Measurements from ENCODE around the gene SLC46A2. TPM values are rescaled to one million over a fixed set of nuclear protein-coding genes. Genes with fewer than 3 reads are reported as not detected.

Gene SLC46A2
- total RNA-seq, 1 experiment from 2014 or later, result not detected

DNA sequence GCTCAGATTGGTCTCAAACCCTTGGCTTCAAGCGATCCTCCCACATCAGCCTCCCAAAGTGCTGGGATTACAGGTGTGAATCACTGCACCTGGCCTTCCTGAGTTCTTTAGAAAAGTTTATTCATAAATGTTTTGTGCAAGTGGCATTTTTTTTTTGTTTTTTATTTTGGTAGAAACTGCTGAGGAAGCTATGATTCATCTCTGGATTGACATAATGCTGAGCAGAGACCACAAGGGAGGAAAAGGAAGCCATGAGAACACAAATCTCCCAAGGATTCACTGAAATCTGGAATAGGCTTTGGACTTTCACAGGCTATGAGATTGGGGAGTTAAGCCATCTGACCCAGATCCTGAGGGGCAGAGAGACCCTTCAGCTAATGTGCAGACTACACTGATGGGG is 3.4 kb upstream of the SLC46A2 start:
- Histone ChIP-seq H3K27me3 (ENCODE audit: insufficient read depth, low read length) (0 out of 2 replicates have a peak, but pooled peaks cover 3% of the 10 kb centered on the region), H3K4me1 (ENCODE audit: control insufficient read depth in 1 of 2, insufficient read depth in 2 of 2, low read length in 2 of 2) (no peaks in the 10 kb centered on the region), H3K9ac (ENCODE audit: low read length) (no peak overlapping the region), H3K9me2 (ENCODE audit: insufficient read depth) (no peaks in the 10 kb centered on the region), H3K4me3 (replicated peaks in 1 of 2; ENCODE audit: low read depth in 1 of 2, low read length in 2 of 2) (no peak overlapping the region), H3K27ac (ENCODE audit: low read depth, low read length) (no peak overlapping the region), H3K36me3 (ENCODE audit: control insufficient read depth in 1 of 2, insufficient read depth in 2 of 2, low read length in 2 of 2) (no peaks in the 10 kb centered on the region), H3K4me2 (ENCODE audit: low read length) (no peak overlapping the region), H4K20me1 (ENCODE audit: insufficient read depth) (no peaks in the 10 kb centered on the region), H3K9me3 (ENCODE audit: control insufficient read depth in 1 of 2, insufficient read depth in 1 of 2, low read depth in 1 of 2, low read length in 2 of 2) (no peaks in the 10 kb centered on the region), H2AFZ (ENCODE audit: low read depth, low read length, poor library complexity, severe bottlenecking) (no peak overlapping the region), H3K79me2 (ENCODE audit: insufficient read depth, low read length) (no peaks in the 10 kb centered on the region)
- POLR2A ChIA-PET, result no interaction called here
- BruUV-seq (replicated peaks), result no TSS peak
- DNase-seq (ENCODE audit: low read depth, low spot score), result no peak
- ATAC-seq, result no peak
- intact Hi-C loops (cut with micrococcal nuclease), result loop anchor here (10.0 kb wide), 1 partner anchor 799 kb away; no protein-coding TSS in a partner anchor
- TF ChIP-seq SP1 (IDR thresholded peaks at IDR 0.05; ENCODE audit: low read depth) (no peak), ELF1 (IDR thresholded peaks at IDR 0.05; ENCODE audit: borderline replicate concordance, low read depth) (no peak), JUND (IDR thresholded peaks at IDR 0.05) (no peak), FOSL1 (IDR thresholded peaks at IDR 0.05; ENCODE audit: low read depth) (no peak)
- TF ChIP-seq, protein P1, sequence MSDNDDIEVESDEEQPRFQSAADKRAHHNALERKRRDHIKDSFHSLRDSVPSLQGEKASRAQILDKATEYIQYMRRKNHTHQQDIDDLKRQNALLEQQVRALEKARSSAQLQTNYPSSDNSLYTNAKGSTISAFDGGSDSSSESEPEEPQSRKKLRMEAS (IDR thresholded peaks at IDR 0.05), result no peak
- CTCF ChIA-PET, result interaction anchor here (1.9 kb wide), 1 partner anchor 8 kb away, joined by 5 read pairs; no protein-coding TSS in a partner anchor
- RAD21 ChIA-PET (ENCODE audit: low non-redundant PET in 1 of 2, low total read pairs in 2 of 2, uncharacterized antibody in 2 of 2, unreplicated experiment in 2 of 2), result no interaction called here

DNA sequence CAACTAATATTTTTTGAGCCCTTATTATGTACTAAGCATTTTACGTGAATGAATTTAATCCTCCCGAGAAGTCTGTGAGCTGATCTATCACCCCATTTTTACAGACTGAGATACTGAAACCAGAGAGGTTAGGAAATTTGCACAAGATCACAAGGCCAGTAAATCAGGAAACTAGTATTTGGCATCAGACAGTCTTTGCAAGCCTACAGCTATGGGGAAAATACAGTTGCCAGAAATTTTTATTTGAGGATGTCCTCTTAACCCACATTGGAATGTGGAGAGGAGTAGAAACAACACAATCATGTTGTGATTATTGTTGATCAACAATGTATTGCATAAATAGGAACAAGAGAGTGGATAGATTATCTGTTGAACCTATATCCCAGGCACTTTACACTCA is 2.3 kb upstream of the SLC46A2 start:
- ChIA-PET CTCF (interaction anchor here (1.9 kb wide), 1 partner anchor 10 kb away, joined by 5 read pairs; no protein-coding TSS in a partner anchor), POLR2A (no interaction called here), RAD21 (ENCODE audit: low non-redundant PET in 1 of 2, low total read pairs in 2 of 2, uncharacterized antibody in 2 of 2, unreplicated experiment in 2 of 2) (no interaction called here)
- ATAC-seq (no peak), DNase-seq (ENCODE audit: low read depth, low spot score) (no peak)
- no TSS peak for BruUV-seq (replicated peaks)
- Histone ChIP-seq H3K36me3 (ENCODE audit: control insufficient read depth in 1 of 2, insufficient read depth in 2 of 2, low read length in 2 of 2) (no peaks in the 10 kb centered on the region), H3K9ac (ENCODE audit: low read length) (no peak overlapping the region), H3K27ac (ENCODE audit: low read depth, low read length) (no peak overlapping the region), H3K27me3 (ENCODE audit: insufficient read depth, low read length) (0 out of 2 replicates have a peak, but pooled peaks cover 3% of the 10 kb centered on the region), H4K20me1 (ENCODE audit: insufficient read depth) (no peaks in the 10 kb centered on the region), H3K79me2 (ENCODE audit: insufficient read depth, low read length) (no peaks in the 10 kb centered on the region), H2AFZ (ENCODE audit: low read depth, low read length, poor library complexity, severe bottlenecking) (no peak overlapping the region), H3K4me2 (ENCODE audit: low read length) (no peak overlapping the region), H3K4me3 (replicated peaks in 1 of 2; ENCODE audit: low read depth in 1 of 2, low read length in 2 of 2) (no peak overlapping the region), H3K4me1 (ENCODE audit: control insufficient read depth in 1 of 2, insufficient read depth in 2 of 2, low read length in 2 of 2) (no peaks in the 10 kb centered on the region), H3K9me2 (ENCODE audit: insufficient read depth) (no peaks in the 10 kb centered on the region), H3K9me3 (ENCODE audit: control insufficient read depth in 1 of 2, insufficient read depth in 1 of 2, low read depth in 1 of 2, low read length in 2 of 2) (no peaks in the 10 kb centered on the region)
- intact Hi-C loops (cut with micrococcal nuclease), result loop anchor here (10.0 kb wide), 1 partner anchor 798 kb away; no protein-coding TSS in a partner anchor
- no peak for TF ChIP-seq POLR2AphosphoS5 (IDR thresholded peaks at IDR 0.05; ENCODE audit: low read depth, low read length)
- TF ChIP-seq TCF7L2 (IDR thresholded peaks at IDR 0.05; ENCODE audit: borderline replicate concordance, extremely low read depth, insufficient read depth, insufficient read length), result no peak
- no peak for TF ChIP-seq ZNF274 (IDR thresholded peaks at IDR 0.05; ENCODE audit: low read depth, low read length)
- TF ChIP-seq RAD21 (IDR thresholded peaks at IDR 0.05; ENCODE audit: low read depth), result no peak
- TF ChIP-seq EZH2phosphoT487 (IDR thresholded peaks at IDR 0.05; ENCODE audit: borderline replicate concordance), result no peak
- TF ChIP-seq, protein P2, sequence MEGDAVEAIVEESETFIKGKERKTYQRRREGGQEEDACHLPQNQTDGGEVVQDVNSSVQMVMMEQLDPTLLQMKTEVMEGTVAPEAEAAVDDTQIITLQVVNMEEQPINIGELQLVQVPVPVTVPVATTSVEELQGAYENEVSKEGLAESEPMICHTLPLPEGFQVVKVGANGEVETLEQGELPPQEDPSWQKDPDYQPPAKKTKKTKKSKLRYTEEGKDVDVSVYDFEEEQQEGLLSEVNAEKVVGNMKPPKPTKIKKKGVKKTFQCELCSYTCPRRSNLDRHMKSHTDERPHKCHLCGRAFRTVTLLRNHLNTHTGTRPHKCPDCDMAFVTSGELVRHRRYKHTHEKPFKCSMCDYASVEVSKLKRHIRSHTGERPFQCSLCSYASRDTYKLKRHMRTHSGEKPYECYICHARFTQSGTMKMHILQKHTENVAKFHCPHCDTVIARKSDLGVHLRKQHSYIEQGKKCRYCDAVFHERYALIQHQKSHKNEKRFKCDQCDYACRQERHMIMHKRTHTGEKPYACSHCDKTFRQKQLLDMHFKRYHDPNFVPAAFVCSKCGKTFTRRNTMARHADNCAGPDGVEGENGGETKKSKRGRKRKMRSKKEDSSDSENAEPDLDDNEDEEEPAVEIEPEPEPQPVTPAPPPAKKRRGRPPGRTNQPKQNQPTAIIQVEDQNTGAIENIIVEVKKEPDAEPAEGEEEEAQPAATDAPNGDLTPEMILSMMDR (IDR thresholded peaks at IDR 0.05 in 2 of 3, conservative IDR thresholded peaks at IDR 0.05 in 1 of 3; ENCODE audit: borderline replicate concordance in 1 of 3, insufficient read depth in 1 of 3, low read depth in 2 of 3, low read length in 2 of 3), result no peak
- no peak for TF ChIP-seq ELF1 (IDR thresholded peaks at IDR 0.05; ENCODE audit: borderline replicate concordance, low read depth)
- TF ChIP-seq CBX3 (IDR thresholded peaks at IDR 0.05; ENCODE audit: low read depth), result no peak
- no peak for TF ChIP-seq SRF (IDR thresholded peaks at IDR 0.05; ENCODE audit: low read depth)
- no peak for TF ChIP-seq FOSL1 (IDR thresholded peaks at IDR 0.05; ENCODE audit: low read depth)
- TF ChIP-seq, protein P1 (IDR thresholded peaks at IDR 0.05), result no peak
- TF ChIP-seq POLR2A (IDR thresholded peaks at IDR 0.05; ENCODE audit: borderline replicate concordance, extremely low read depth, insufficient read depth, insufficient read length), result no peak
- TF ChIP-seq SP1 (IDR thresholded peaks at IDR 0.05; ENCODE audit: low read depth), result no peak
- no peak for TF ChIP-seq EGR1 (IDR thresholded peaks at IDR 0.05; ENCODE audit: low read depth)

All from HCT116 (cell line).